Ascending aorta (tissue), 2 donors: ENCODE results near the gene CEP85L. TPM values are rescaled to one million over a fixed set of nuclear protein-coding genes. Genes with fewer than 3 reads are reported as not detected.
A peak's percentile ranks its signal among the peaks of the same experiment; 100 is the strongest.

Experiments used
- DNase-seq, 2 donors: peaks; one replicate each; pipeline ENCODE4 v3.0.0-alpha.2; 2019; ENCODE audit warnings: low spot score in 2 of 2
- H3K27ac ChIP-seq, 2 donors: fragments of 200-600 bp; sonication (generic); one replicate each; pipeline ENCODE4 v1.5.1; 2016 to 2017; ENCODE audit warnings: mild to moderate bottlenecking in 1 of 2
- H3K27me3 ChIP-seq: fragments of 200-600 bp; sonication (generic); one replicate; pipeline ENCODE4 v1.5.1; 2017
- H3K36me3 ChIP-seq, 2 donors: fragments of 200-600 bp; sonication (generic); one replicate each; pipeline ENCODE4 v1.5.1; 2016
- H3K4me1 ChIP-seq, 2 donors: fragments of 200-600 bp; sonication (generic); one replicate each; pipeline ENCODE4 v1.5.1; 2016 to 2017; ENCODE audit warnings: mild to moderate bottlenecking in 1 of 2
- H3K4me3 ChIP-seq, 2 donors: fragments of 200-600 bp; sonication (generic); one replicate each; pipeline ENCODE4 v1.5.1; 2016 to 2017; ENCODE audit warnings: mild to moderate bottlenecking in 1 of 2
- H3K9me3 ChIP-seq, 2 donors: fragments of 200-600 bp; sonication (generic); one replicate each; pipeline ENCODE4 v1.5.1; 2016
- intact Hi-C: fragments of 100-400 bp; cut with DNase I; formaldehyde crosslinking; loops from one replicate; pipeline ENCODE4 v1.15.1; 2023
- total RNA-seq: library from RNA; depleted of rRNA; stranded (reverse); fragments of >200 nt; gene quantifications from one replicate; pipeline ENCODE4 v1.1.0, GENCODE V29; 2016
- TF ChIP-seq, protein P1 (sequence below), 3 experiments: fragments of 200-600 bp in 2 of 3; fragments of 450-650 bp in 1 of 3; sonication (generic) in 2 of 3; IDR thresholded peaks; one replicate each; pipeline ENCODE4 v1.5.1; 2016 to 2019; ENCODE audit warnings: antibody characterized with exemption in 3 of 3, mild to moderate bottlenecking in 1 of 3, moderate library complexity in 1 of 3

CEP85L gene
- total RNA-seq, 1 donor from 2014 or later: 15.0 TPM

DNA sequence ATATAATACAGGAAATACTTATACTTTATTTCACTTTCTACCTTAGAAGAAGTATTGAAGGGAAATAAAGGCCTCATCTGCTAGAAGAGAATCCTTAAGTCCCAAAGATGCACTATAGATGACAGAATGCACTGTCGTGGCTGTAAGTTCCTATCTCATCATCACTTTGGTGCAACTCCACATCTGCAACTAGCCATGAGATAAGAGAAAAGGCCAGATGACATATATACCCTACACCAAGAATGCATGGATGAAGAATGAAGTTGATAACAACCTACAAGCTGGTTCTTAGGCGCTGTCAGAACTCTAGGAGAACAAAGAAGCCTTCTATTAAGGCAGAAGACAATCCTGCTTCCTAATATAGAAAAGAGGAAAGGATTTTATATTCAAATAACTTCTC lies 114.9 kb downstream of the CEP85L start:
- intact Hi-C loops: no loop called here

DNA sequence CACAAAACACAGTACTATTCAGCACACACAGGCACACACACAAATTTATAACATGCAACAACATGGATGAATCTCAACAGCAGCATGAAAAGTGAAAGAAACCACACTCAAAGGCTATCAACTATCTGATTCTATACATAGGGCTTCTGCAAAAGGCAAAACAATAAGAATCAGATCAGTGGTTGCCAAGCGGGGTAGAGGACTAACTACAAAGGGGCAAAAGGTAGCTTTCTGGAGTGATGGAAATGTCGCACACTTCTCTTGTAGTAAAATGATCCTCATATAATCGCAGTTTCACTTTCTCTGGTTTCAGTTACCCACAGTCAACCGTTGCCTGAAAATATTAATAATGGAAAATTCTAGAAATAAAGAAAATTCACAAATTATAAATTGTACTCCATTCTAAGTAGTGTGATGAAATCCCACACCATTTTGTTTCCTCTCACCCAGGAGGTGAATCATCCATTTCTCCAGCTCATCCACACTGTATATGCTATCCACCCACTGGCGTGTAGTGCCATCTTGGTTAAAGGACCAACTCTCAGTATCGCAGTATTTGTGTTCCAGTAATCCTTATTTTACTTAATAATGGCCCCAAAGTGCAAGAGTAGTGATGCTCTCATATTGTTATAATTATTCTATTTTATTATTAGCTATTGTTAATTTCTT lies 116.1 kb downstream of the CEP85L start:
- intact Hi-C loops: no loop called here
- Histone ChIP-seq H3K27me3 (no peaks in the 10 kb centered on the region), H3K4me1 (peaks cover 0 to 19% of the 10 kb centered on the region in 2 donors), H3K27ac (no peak overlapping the region), H3K9me3 (no peaks in the 10 kb centered on the region), H3K36me3 (no peaks in the 10 kb centered on the region), H3K4me3 (no peak overlapping the region)
- no peak for DNase-seq
- TF ChIP-seq, protein P1, sequence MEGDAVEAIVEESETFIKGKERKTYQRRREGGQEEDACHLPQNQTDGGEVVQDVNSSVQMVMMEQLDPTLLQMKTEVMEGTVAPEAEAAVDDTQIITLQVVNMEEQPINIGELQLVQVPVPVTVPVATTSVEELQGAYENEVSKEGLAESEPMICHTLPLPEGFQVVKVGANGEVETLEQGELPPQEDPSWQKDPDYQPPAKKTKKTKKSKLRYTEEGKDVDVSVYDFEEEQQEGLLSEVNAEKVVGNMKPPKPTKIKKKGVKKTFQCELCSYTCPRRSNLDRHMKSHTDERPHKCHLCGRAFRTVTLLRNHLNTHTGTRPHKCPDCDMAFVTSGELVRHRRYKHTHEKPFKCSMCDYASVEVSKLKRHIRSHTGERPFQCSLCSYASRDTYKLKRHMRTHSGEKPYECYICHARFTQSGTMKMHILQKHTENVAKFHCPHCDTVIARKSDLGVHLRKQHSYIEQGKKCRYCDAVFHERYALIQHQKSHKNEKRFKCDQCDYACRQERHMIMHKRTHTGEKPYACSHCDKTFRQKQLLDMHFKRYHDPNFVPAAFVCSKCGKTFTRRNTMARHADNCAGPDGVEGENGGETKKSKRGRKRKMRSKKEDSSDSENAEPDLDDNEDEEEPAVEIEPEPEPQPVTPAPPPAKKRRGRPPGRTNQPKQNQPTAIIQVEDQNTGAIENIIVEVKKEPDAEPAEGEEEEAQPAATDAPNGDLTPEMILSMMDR (IDR thresholded peaks at IDR 0.05): no peak

More for the DNA sequence above, 114.9 kb downstream of the CEP85L start:
- Histone ChIP-seq H3K36me3 (no peaks in the 10 kb centered on the region), H3K4me3 (no peak overlapping the region), H3K27ac (peak overlapping the region in 1 of 2 donors; percentile 17), H3K4me1 (peaks cover 3 to 28% of the 10 kb centered on the region in 2 donors), H3K27me3 (no peaks in the 10 kb centered on the region), H3K9me3 (no peaks in the 10 kb centered on the region)
- DNase-seq: no peak
- TF ChIP-seq, protein P1 (IDR thresholded peaks at IDR 0.05): no peak

DNA sequence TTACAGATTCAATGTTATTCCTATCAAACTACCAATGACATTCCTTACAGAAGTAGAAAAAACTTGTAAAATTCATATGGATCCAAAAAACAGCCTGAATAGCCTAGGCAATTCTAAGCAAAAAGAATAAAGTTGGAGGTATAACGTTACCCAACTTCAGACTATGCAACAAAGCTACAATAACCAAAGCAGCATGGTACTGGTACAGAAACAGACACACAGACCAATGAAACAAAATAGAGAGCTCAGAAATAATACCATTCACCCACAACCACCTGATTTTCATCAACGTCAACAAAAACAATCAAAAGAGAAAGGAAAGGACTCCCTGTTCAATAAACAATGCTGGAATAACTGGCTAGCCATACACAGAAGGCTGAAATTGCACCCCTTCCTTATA lies 120.4 kb downstream of the CEP85L start:
- intact Hi-C loops: no loop called here
- Histone ChIP-seq H3K27me3 (no peaks in the 10 kb centered on the region), H3K36me3 (no peaks in the 10 kb centered on the region), H3K4me1 (peaks cover 3 to 17% of the 10 kb centered on the region in 2 donors), H3K4me3 (no peak overlapping the region), H3K27ac (no peak overlapping the region), H3K9me3 (no peaks in the 10 kb centered on the region)
- TF ChIP-seq, protein P1 (IDR thresholded peaks at IDR 0.05): no peak
- DNase-seq: no peak

DNA sequence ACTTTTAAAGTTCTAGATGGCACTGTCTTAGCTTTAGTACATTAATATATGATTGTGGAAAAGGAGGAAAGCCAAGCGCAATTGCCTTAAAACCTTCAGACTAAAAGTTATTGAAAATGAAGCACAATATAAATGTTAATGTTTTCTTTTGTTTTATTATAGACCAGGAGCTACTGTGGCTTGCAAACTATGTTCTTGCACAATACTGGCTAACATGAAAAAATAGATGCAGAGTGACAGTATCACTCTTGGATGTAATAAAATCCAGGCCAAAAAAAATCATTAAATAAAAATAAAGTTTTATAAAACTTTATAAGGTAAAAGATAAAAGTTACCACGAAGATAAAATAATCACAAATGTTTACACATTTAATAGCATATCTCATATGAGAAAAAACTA lies 121.6 kb downstream of the CEP85L start:
- Histone ChIP-seq H3K36me3 (no peaks in the 10 kb centered on the region), H3K4me3 (no peak overlapping the region), H3K9me3 (no peaks in the 10 kb centered on the region), H3K27me3 (no peaks in the 10 kb centered on the region), H3K4me1 (peaks cover 3 to 21% of the 10 kb centered on the region in 2 donors), H3K27ac (no peak overlapping the region)
- TF ChIP-seq, protein P1 (IDR thresholded peaks at IDR 0.05): no peak
- intact Hi-C loops: no loop called here
- no peak for DNase-seq

DNA sequence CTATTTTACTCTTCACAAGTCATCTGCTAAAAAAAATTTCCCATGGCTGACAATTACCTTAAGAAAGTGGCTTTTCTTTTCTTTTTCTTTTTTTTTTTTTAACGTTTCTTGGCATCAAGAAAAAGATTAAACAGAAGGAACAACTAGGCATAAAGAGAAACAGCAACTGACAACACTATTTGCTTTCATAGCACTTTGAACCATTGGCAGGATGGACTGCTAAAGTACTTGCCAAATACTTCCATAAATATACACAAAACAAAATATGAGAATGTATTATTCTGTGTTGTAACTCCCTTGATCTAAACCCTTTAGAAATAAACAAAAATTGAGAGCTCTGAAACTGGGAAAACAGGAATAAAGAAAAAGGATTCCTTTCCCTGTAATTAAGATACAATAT lies 123.3 kb downstream of the CEP85L start:
- TF ChIP-seq, protein P1 (IDR thresholded peaks at IDR 0.05): no peak
- Histone ChIP-seq H3K9me3 (no peaks in the 10 kb centered on the region), H3K27me3 (no peaks in the 10 kb centered on the region), H3K27ac (peak overlapping the region in 1 of 2 donors; percentile 36), H3K4me1 (peaks cover 3 to 21% of the 10 kb centered on the region in 2 donors), H3K4me3 (no peak overlapping the region), H3K36me3 (no peaks in the 10 kb centered on the region)
- DNase-seq: no peak
- intact Hi-C loops: no loop called here
